B cell (primary cell): ENCODE results near the gene RRAS. TPM values are rescaled to one million over a fixed set of nuclear protein-coding genes. Genes with fewer than 3 reads are reported as not detected.

Experiments
- ATAC-seq: fragments of 200-7000 bp; cut with Tn5 transposase; one replicate; pipeline ENCODE4 v1.10.0; 2021; ENCODE audit warnings: low read depth, mild to moderate bottlenecking, moderate number of reproducible peaks, moderate library complexity
- CTCF ChIA-PET: fragments of 350-600 bp; sonication (Branson Sonifier 250); formaldehyde crosslinking; loops from one replicate; lab custom pipeline; 2021; ENCODE audit warnings: antibody characterized with exemption, inconsistent platforms; lab: Charles Lee
- POLR2A ChIA-PET: fragments of 350-600 bp; sonication (Branson Sonifier 250); formaldehyde crosslinking; loops from one replicate; lab custom pipeline; 2021; ENCODE audit warnings: antibody characterized with exemption; lab: Charles Lee
- DNase-seq: peaks from one replicate; pipeline ENCODE4 v3.0.0; 2013
- H2AFZ ChIP-seq: 2 replicates; pipeline ENCODE4 v1.6.1; 2012; ENCODE audit warnings: mild to moderate bottlenecking, low read depth, low read length; ENCODE audit not compliant: insufficient read depth, poor library complexity, severe bottlenecking
- H3K27ac ChIP-seq, 2 donors: 1 replicate in 1 of 2; 2 replicates in 1 of 2; pipeline ENCODE4 v1.5.1; 2012 to 2013; ENCODE audit warnings: low read length in 2 of 2, mild to moderate bottlenecking in 2 of 2, moderate library complexity in 1 of 2
- H3K27me3 ChIP-seq, 4 experiments: fragments of 200-600 bp in 1 of 4; sonication (generic) in 1 of 4; replicated peaks in 1 of 4; 1 replicate in 2 of 4; 2 replicates in 2 of 4; pipeline versions ENCODE4 v1.6.1 to v1.7.0; 2013 to 2016; ENCODE audit warnings: low read length in 3 of 4, mild to moderate bottlenecking in 2 of 4, mixed read lengths in 1 of 4, moderate library complexity in 1 of 4; ENCODE audit not compliant: insufficient read depth in 4 of 4, control insufficient read depth in 3 of 4; ENCODE audit errors: control extremely low read depth in 1 of 4
- H3K36me3 ChIP-seq, 2 experiments: replicated peaks in 1 of 2; 1 replicate in 1 of 2; 2 replicates in 1 of 2; pipeline versions ENCODE4 v1.6.1 to v1.7.1; 2013; ENCODE audit warnings: low read length in 1 of 2; ENCODE audit not compliant: insufficient read depth in 2 of 2, control insufficient read depth in 1 of 2; ENCODE audit errors: control extremely low read depth in 1 of 2, extremely low read depth in 1 of 2
- H3K4me1 ChIP-seq, 2 donors: fragments of 200-600 bp in 1 of 2; sonication (generic) in 1 of 2; 1 replicate in 1 of 2; 2 replicates in 1 of 2; pipeline versions ENCODE4 v1.5.1 to v1.6.1; 2013 to 2017; ENCODE audit warnings: low read length in 2 of 2; ENCODE audit not compliant: control insufficient read depth in 2 of 2, insufficient read depth in 2 of 2
- H3K4me2 ChIP-seq: replicated peaks from 2 replicates; pipeline ENCODE3; 2012; ENCODE audit warnings: mild to moderate bottlenecking, low read depth, low read length; ENCODE audit not compliant: poor library complexity, severe bottlenecking
- H3K4me3 ChIP-seq, 5 experiments: fragments of 200-600 bp in 1 of 5; sonication (generic) in 1 of 5; 1 replicate in 3 of 5; 2 replicates in 2 of 5; pipeline versions ENCODE4 v1.5.1 to v1.7.0; 2011 to 2016; ENCODE audit warnings: low read length in 4 of 5, mild to moderate bottlenecking in 4 of 5, low read depth in 2 of 5, control low read depth in 1 of 5, moderate library complexity in 1 of 5; ENCODE audit not compliant: insufficient read depth in 1 of 5; ENCODE audit errors: control extremely low read depth in 1 of 5, extremely low read depth in 1 of 5
- H3K79me2 ChIP-seq: fragments of 200-600 bp; sonication (generic); one replicate; pipeline ENCODE4 v1.6.0; 2016; ENCODE audit warnings: low read length; ENCODE audit not compliant: control insufficient read depth, insufficient read depth
- H3K9ac ChIP-seq: fragments of 200-600 bp; sonication (generic); 2 replicates; pipeline ENCODE4 v1.6.1; 2017; ENCODE audit warnings: mild to moderate bottlenecking, low read length, moderate library complexity
- H3K9me3 ChIP-seq, 3 donors: one replicate each; pipeline versions ENCODE4 v1.6.1 to v1.7.1; 2013; ENCODE audit warnings: low read length in 2 of 3; ENCODE audit not compliant: control insufficient read depth in 2 of 3, insufficient read depth in 1 of 3; ENCODE audit errors: control extremely low read depth in 1 of 3
- H4K20me1 ChIP-seq: 2 replicates; pipeline ENCODE4 v1.6.0; 2012; ENCODE audit warnings: mild to moderate bottlenecking, low read length; ENCODE audit not compliant: insufficient read depth, control insufficient read depth, poor library complexity, severe bottlenecking
- H3K27ac Mint-ChIP-seq: one replicate; pipeline ENCODE4 v1.8.0; 2021; ENCODE audit warnings: mixed read lengths
- H3K27me3 Mint-ChIP-seq: one replicate; pipeline ENCODE4 v1.8.0; 2021; ENCODE audit warnings: mixed read lengths
- H3K4me1 Mint-ChIP-seq: one replicate; pipeline ENCODE4 v1.8.0; 2021; ENCODE audit warnings: mixed read lengths
- H3K4me3 Mint-ChIP-seq: one replicate; pipeline ENCODE4 v1.8.0; 2021; ENCODE audit warnings: mixed read lengths
- H3K9me3 Mint-ChIP-seq: one replicate; pipeline ENCODE4 v1.8.0; 2022; ENCODE audit warnings: mixed read lengths; ENCODE audit not compliant: insufficient read depth
- CTCF ChIP-seq: fragments of 200-600 bp; IDR thresholded peaks from one replicate; pipeline ENCODE4 v1.8.0; 2022; ENCODE audit warnings: antibody characterized with exemption, mild to moderate bottlenecking
- EZH2 ChIP-seq: IDR thresholded peaks from 2 replicates; pipeline ENCODE4 v1.6.1; 2012; ENCODE audit warnings: borderline replicate concordance, low read depth, mild to moderate bottlenecking, moderate library complexity, low read length; ENCODE audit not compliant: insufficient read depth, poor library complexity, severe bottlenecking
- WGBS: methylation state at CpG from one replicate; pipeline ENCODE4 v1.1.5; 2013; ENCODE audit warnings: missing lambda C conversion rate; ENCODE audit not compliant: insufficient coverage; 5-methylcytosine and 5-hydroxymethylcytosine counted together
- intact Hi-C: fragments of 100-400 bp; cut with micrococcal nuclease; formaldehyde crosslinking; loops from one replicate; pipeline ENCODE4 v1.10.0; 2022
- polyA plus RNA-seq: library from polyadenylated mRNA; depleted of rRNA; stranded (reverse); fragments of >200 nt; gene quantifications from 2 replicates; pipeline ENCODE4 v1.2.3, GENCODE V29; 2012
- total RNA-seq, 2 donors: library from RNA; stranded (reverse); fragments of 120-200 nt in 1 of 2; gene quantifications; 1 replicate in 1 of 2; 2 replicates in 1 of 2; pipeline versions ENCODE4 v1.2.3 to v1.2.4, GENCODE V29; 2013 to 2022

Gene RRAS
- total and polyA plus RNA-seq, 2 donors (not counting 1 experiment from before 2014, with no cell fraction given), result 5.6 to 21.0 TPM

GRCh38 chr19:49655570-49656455 lies 15.9 kb upstream of the RRAS start:
- WGBS, result 89% methylated on average over 19 of the region's 23 CpGs
- intact Hi-C loops, result no loop called here
- peaks cover 0 to 77% of the 10 kb centered on the region in 2 experiments for H3K36me3 ChIP-seq
- DNase-seq, result no peak
- Mint-ChIP-seq H3K9me3 (no peaks in the 10 kb centered on the region), H3K27me3 (no peaks in the 10 kb centered on the region), H3K27ac (no peak overlapping the region), H3K4me1 (no peaks in the 10 kb centered on the region), H3K4me3 (no peak overlapping the region)
- no peak for ATAC-seq
- peaks cover 25% of the 10 kb centered on the region for H3K79me2 ChIP-seq
- ChIA-PET POLR2A (interaction anchor here (1.0 kb wide), 1 partner anchor 10 kb away, joined by 4 read pairs; the partner anchor contains the start of genes BCL2L12 and IRF3), CTCF (interaction anchor here (0.6 to 1.6 kb wide), 2 partner anchors 87 to 357 kb away, joined by 3 to 4 read pairs; no protein-coding TSS in a partner anchor)
- H3K9ac ChIP-seq, result no peak overlapping the region
- H3K4me2 ChIP-seq, result no peak overlapping the region
- H4K20me1 ChIP-seq, result peaks cover 67% of the 10 kb centered on the region
- H3K4me1 ChIP-seq, result no peaks in the 10 kb centered on the region
- H3K9me3 ChIP-seq, result peaks cover 0 to 4% (median 0%) of the 10 kb centered on the region in 3 donors
- H3K27me3 ChIP-seq, result no peaks in the 10 kb centered on the region
- H3K4me3 ChIP-seq, result no peak overlapping the region
- H2AFZ ChIP-seq, result no peak overlapping the region
- TF ChIP-seq EZH2 (no peak), CTCF (no peak)
- H3K27ac ChIP-seq, result no peak overlapping the region

GRCh38 chr19:49654581-49654980 lies 14.6 kb upstream of the RRAS start:
- Histone ChIP-seq H3K9me3 (peaks cover 0 to 4% (median 0%) of the 10 kb centered on the region in 3 donors), H4K20me1 (peaks cover 60% of the 10 kb centered on the region), H3K36me3 (peaks cover 0 to 79% of the 10 kb centered on the region in 2 experiments), H3K4me2 (no peak overlapping the region), H3K27me3 (no peaks in the 10 kb centered on the region), H3K27ac (no peak overlapping the region), H3K9ac (no peak overlapping the region), H3K79me2 (peaks cover 25% of the 10 kb centered on the region), H3K4me1 (no peaks in the 10 kb centered on the region), H3K4me3 (no peak overlapping the region), H2AFZ (no peak overlapping the region)
- no peaks in the 10 kb centered on the region for H3K9me3 Mint-ChIP-seq
- 100% methylated on average over 3 of the region's 10 CpGs for WGBS
- ChIA-PET POLR2A (no interaction called here), CTCF (no interaction called here)
- no peaks in the 10 kb centered on the region for H3K4me1 Mint-ChIP-seq
- no peak overlapping the region for H3K27ac Mint-ChIP-seq
- H3K27me3 Mint-ChIP-seq, result no peaks in the 10 kb centered on the region
- DNase-seq, result no peak
- intact Hi-C loops, result no loop called here
- TF ChIP-seq CTCF (no peak), EZH2 (no peak)
- ATAC-seq, result no peak
- H3K4me3 Mint-ChIP-seq, result no peak overlapping the region
